Stimulated activated CD4-positive, alpha-beta T cell treated with anti-CD3 and anti-CD28 coated beads, TNF-alpha, amount 100 ng/mL, for 48 hours (primary cell): ENCODE data around the gene BTBD9.

Source experiments
- DNase-seq, 3 donors: peaks; one replicate each; pipeline ENCODE4 v3.0.0-alpha.2; 2020; ENCODE audit warnings: low read depth in 3 of 3

The BTBD9 gene

GRCh38 chr6:38162493-38163185 is 477.1 kb downstream of the BTBD9 start:
- no peak for DNase-seq

GRCh38 chr6:38161754-38162492 is 477.8 kb downstream of the BTBD9 start:
- no peak for DNase-seq

- no peak for DNase-seq
Observed at GRCh38 chr6:38161331-38161730, 478.4 kb downstream of the BTBD9 start.

GRCh38 chr6:38160831-38161230 is 478.9 kb downstream of the BTBD9 start:
- no peak for DNase-seq

GRCh38 chr6:38159596-38159995 is 480.1 kb downstream of the BTBD9 start:
- no peak for DNase-seq

GRCh38 chr6:38158762-38159350 is 480.9 kb downstream of the BTBD9 start:
- DNase-seq, result no peak

GRCh38 chr6:38157905-38158304 is 481.8 kb downstream of the BTBD9 start:
- no peak for DNase-seq

GRCh38 chr6:38156818-38157565 is 482.7 kb downstream of the BTBD9 start:
- no peak for DNase-seq

GRCh38 chr6:38155621-38156204 is 484.0 kb downstream of the BTBD9 start:
- DNase-seq, result no peak

GRCh38 chr6:38155144-38155543 is 484.6 kb downstream of the BTBD9 start:
- no peak for DNase-seq

GRCh38 chr6:38154731-38155130 is 485.0 kb downstream of the BTBD9 start:
- DNase-seq, result no peak

GRCh38 chr6:38153798-38154345 is 485.9 kb downstream of the BTBD9 start:
- DNase-seq, result no peak

- no peak for DNase-seq
Observed at GRCh38 chr6:38153076-38153797, 486.5 kb downstream of the BTBD9 start.

GRCh38 chr6:38152620-38153019 is 487.1 kb downstream of the BTBD9 start:
- DNase-seq, result no peak

- no peak for DNase-seq
Observed at GRCh38 chr6:38151580-38152500, 487.9 kb downstream of the BTBD9 start.

- DNase-seq, result no peak
Observed at GRCh38 chr6:38150681-38151296, 488.9 kb downstream of the BTBD9 start.

GRCh38 chr6:38150021-38150420 is 489.7 kb downstream of the BTBD9 start:
- DNase-seq, result no peak

GRCh38 chr6:38149531-38149930 is 490.2 kb downstream of the BTBD9 start:
- no peak for DNase-seq

GRCh38 chr6:38148606-38149005 is 491.1 kb downstream of the BTBD9 start:
- DNase-seq, result no peak

- no peak for DNase-seq
Observed at GRCh38 chr6:38146734-38147027, 493.0 kb downstream of the BTBD9 start.
